Chondrocyte (in vitro differentiated cells): ENCODE results near the gene LCN15. TPM values are rescaled to one million over a fixed set of nuclear protein-coding genes. Genes with fewer than 3 reads are reported as not detected.
"Not testable (repeated sequence)": the region's sequence is repeated elsewhere in the genome, so short reads cannot be mapped to it uniquely, and the experiment has no call there.

Experiments used
- DNase-seq: peaks from one replicate; pipeline ENCODE4 v3.0.0; 2021; ENCODE audit warnings: mixed read lengths, low spot score
- H3K27ac Mint-ChIP-seq: one replicate; pipeline ENCODE4 v1.8.0; 2021; ENCODE audit warnings: mild to moderate bottlenecking, moderate library complexity, mixed read lengths; ENCODE audit not compliant: unreplicated experiment
- H3K27me3 Mint-ChIP-seq: 2 replicates; pipeline ENCODE4 v1.8.0; 2021; ENCODE audit warnings: low read depth, mixed read lengths
- H3K36me3 Mint-ChIP-seq: 2 replicates; pipeline ENCODE4 v1.8.0; 2021; ENCODE audit warnings: low read depth, mixed read lengths
- H3K4me1 Mint-ChIP-seq: 2 replicates; pipeline ENCODE4 v1.8.0; 2021; ENCODE audit warnings: low read depth, mild to moderate bottlenecking, mixed read lengths
- H3K4me3 Mint-ChIP-seq: one replicate; pipeline ENCODE4 v1.8.0; 2021; ENCODE audit warnings: mild to moderate bottlenecking, moderate library complexity, mixed read lengths; ENCODE audit not compliant: unreplicated experiment
- H3K9me3 Mint-ChIP-seq: 2 replicates; pipeline ENCODE4 v1.8.0; 2021; ENCODE audit warnings: low read depth, mixed read lengths
- total RNA-seq: library from RNA; stranded (reverse); gene quantifications from 3 replicates; pipeline ENCODE4 v1.2.1, GENCODE V29; 2021
- TF ChIP-seq, protein P1 (sequence below): fragments of 200-600 bp; sonication (generic); IDR thresholded peaks from 2 replicates; pipeline ENCODE4 v1.5.0; 2021; ENCODE audit warnings: antibody characterized with exemption, mild to moderate bottlenecking, moderate library complexity

LCN15 gene
- total RNA-seq, 1 donor from 2014 or later, result not detected

DNA sequence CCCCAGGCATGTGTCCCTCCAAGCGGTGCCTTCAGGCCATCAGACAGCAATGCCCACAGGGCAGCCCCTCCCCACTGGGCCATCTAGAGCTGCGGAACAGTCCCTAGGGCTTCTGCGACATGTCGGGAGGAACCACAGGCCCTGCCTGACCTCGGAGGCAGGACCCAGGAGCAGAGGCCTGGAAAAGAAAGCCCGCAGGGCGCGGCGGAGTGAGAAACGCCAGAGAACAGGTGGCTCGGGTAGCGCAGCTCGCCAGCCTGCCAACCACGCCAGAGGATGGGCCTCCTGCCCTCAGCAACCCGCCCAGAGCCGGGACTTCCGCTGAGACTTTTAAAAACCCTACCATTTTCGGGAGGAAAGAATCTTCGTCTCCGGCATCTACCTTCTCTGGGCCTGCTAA is 7.0 kb downstream of the LCN15 start:
- Mint-ChIP-seq H3K4me3 (no peak overlapping the region), H3K9me3 (peaks cover 12% of the 10 kb centered on the region), H3K4me1 (peaks cover 3% of the 10 kb centered on the region), H3K36me3 (no peaks in the 10 kb centered on the region), H3K27ac (no peak overlapping the region), H3K27me3 (peaks cover 2% of the 10 kb centered on the region)
- TF ChIP-seq, protein P1, sequence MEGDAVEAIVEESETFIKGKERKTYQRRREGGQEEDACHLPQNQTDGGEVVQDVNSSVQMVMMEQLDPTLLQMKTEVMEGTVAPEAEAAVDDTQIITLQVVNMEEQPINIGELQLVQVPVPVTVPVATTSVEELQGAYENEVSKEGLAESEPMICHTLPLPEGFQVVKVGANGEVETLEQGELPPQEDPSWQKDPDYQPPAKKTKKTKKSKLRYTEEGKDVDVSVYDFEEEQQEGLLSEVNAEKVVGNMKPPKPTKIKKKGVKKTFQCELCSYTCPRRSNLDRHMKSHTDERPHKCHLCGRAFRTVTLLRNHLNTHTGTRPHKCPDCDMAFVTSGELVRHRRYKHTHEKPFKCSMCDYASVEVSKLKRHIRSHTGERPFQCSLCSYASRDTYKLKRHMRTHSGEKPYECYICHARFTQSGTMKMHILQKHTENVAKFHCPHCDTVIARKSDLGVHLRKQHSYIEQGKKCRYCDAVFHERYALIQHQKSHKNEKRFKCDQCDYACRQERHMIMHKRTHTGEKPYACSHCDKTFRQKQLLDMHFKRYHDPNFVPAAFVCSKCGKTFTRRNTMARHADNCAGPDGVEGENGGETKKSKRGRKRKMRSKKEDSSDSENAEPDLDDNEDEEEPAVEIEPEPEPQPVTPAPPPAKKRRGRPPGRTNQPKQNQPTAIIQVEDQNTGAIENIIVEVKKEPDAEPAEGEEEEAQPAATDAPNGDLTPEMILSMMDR, result no peak
- DNase-seq, result no peak

DNA sequence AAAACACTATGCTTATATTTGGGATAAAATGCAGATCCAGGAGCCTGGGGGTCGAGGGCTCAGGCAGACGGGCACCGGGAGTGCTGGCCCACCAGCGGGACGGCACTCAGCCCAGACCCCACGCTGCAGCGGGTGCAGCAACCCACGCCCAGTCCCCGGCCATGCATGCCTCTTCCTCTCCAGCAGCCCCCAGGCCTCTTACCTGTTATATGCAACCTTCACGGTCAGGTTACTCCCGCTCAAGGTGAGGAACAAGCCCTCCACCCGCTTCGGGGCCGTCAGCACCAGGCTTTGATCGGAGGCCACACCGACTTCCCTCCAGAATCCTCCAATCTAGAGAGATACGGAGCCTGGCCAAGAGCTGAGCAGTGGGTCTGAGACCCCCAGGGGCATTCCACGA is 7.5 kb downstream of the LCN15 start:
- peaks cover 17% of the 10 kb centered on the region for H3K9me3 Mint-ChIP-seq
- no peak overlapping the region for H3K4me3 Mint-ChIP-seq
- H3K4me1 Mint-ChIP-seq, result peaks cover 3% of the 10 kb centered on the region
- DNase-seq, result no peak
- no peak overlapping the region for H3K27ac Mint-ChIP-seq
- TF ChIP-seq, protein P1, result no peak
- peaks cover 7% of the 10 kb centered on the region for H3K27me3 Mint-ChIP-seq
- no peaks in the 10 kb centered on the region for H3K36me3 Mint-ChIP-seq

DNA sequence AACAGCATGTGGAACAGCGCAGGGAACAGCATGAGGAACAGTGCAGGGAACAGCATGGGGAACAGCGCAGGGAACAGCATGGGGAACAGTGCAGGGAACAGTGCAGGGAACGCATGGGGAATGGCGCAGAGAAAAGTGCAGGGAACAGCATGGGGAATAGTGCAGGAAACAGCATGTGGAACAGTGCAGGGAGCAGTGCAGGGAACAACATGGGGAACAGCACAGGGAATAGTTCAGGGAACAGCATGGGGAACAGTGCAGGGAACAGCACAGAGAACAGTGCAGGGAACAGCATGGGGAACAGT is 8.2 kb downstream of the LCN15 start:
- Mint-ChIP-seq H3K27me3 (peaks cover 10% of the 10 kb centered on the region), H3K27ac (no peak overlapping the region), H3K36me3 (no peaks in the 10 kb centered on the region), H3K4me3 (no peak overlapping the region), H3K4me1 (peaks cover 3% of the 10 kb centered on the region), H3K9me3 (peaks cover 21% of the 10 kb centered on the region)
- DNase-seq, result no peak
- TF ChIP-seq, protein P1, result no peak

DNA sequence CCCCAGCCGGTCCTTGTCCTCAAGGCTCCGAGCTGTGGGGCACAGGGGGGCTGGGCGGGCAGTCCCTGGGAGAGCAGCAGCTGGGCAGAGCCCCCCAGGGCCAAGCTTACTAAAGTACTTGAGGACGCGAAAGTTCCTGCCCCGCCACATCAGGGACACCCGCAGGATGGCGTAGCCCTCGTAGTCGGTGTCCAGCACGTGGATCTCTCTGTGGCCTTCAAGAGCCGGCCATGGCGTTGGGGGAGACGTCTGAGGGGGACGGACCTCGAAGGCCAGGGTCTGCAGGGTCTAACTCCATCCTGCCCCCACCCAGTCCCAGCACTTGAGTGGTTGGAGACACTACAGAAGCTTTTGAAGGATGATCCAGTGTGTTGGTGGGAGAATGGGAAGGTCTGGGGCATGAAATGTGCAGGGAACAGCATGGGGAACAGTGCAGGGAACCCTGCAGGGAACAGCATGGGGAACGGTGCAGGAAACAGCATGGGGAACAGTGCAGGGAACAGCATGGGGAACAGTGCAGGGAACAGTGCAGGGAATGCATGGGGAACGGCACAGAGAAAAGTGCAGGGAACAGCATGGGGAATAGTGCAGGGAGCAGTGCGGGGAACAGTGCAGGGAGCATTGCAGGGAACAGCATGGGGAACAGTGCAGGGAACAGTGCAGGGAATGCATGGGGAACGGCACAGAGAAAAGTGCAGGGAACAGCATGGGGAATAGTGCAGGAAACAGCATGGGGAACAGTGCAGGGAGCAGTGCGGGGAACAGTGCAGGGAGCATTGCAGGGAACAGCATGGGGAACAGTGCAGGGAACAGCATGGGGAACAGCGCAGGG is 8.8 kb downstream of the LCN15 start:
- not testable (repeated sequence) for H3K36me3 Mint-ChIP-seq, H3K4me3 Mint-ChIP-seq, H3K4me1 Mint-ChIP-seq, H3K27ac Mint-ChIP-seq, DNase-seq
- peaks cover 21% of the 10 kb centered on the region for H3K9me3 Mint-ChIP-seq
- peaks cover 13% of the 10 kb centered on the region for H3K27me3 Mint-ChIP-seq

DNA sequence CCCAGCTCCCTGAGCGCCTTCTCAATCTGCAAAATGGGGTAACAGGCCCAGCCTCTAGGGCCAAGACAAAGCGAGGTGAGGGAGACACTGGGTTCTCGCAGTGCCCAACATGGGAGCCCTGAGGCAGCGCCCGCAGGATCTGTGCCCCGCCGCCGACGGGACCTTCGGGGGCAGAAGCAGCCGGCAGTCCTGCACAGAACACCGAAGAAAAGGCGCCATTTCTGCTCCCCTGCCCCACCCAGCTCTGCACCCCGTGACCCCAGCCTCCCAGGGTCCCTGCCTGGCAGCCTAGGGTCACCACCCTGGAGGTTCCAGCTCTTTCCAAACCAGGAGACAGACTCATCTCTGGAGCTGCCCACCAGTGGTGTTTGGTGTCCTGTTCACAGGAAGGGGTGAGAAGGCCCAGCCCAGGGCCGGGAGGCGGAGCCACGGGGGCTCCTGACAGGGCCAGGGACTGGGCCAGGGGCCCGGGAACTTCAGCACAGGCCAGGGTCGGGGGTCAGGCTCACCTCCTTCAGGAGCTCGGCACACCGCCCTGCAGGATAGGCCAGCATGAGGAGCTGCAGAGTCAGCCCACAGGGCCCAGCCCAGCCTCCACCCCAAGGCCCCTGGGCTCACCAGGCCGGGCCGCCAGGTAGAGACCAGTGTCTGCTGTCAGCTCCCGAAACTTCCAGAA is 9.6 kb downstream of the LCN15 start:
- TF ChIP-seq, protein P1, result no peak
- Mint-ChIP-seq H3K9me3 (peaks cover 21% of the 10 kb centered on the region), H3K27ac (no peak overlapping the region), H3K4me3 (no peak overlapping the region), H3K4me1 (no peaks in the 10 kb centered on the region), H3K36me3 (no peaks in the 10 kb centered on the region), H3K27me3 (peaks cover 13% of the 10 kb centered on the region)
- peak; percentile 93 for DNase-seq
